BLaER1 treated with 17β-estradiol and CSF1 and Interleukin-3, amounts not matched to agents 10 nM and 100 nM (cell line): ENCODE data around the gene NF1.

Experiments used
- H3K27ac ChIP-seq, 11 experiments: shearing (Covaris generic); formaldehyde crosslinking; 2 replicates each; pipeline ENCODE4 v1.8.1; 2022
- H3K27me3 ChIP-seq, 11 experiments: shearing (Covaris generic); formaldehyde crosslinking; 2 replicates each; pipeline ENCODE4 v1.8.1; 2022
- H3K36me3 ChIP-seq, 11 experiments: shearing (Covaris generic); formaldehyde crosslinking; 2 replicates each; pipeline ENCODE4 v1.8.1; 2022
- H3K4me1 ChIP-seq, 10 experiments: shearing (Covaris generic); formaldehyde crosslinking; 2 replicates each; pipeline ENCODE4 v1.8.1; 2022
- H3K4me2 ChIP-seq, 11 experiments: shearing (Covaris generic); formaldehyde crosslinking; 2 replicates each; pipeline ENCODE4 v1.8.1; 2022
- H3K4me3 ChIP-seq, 10 experiments: shearing (Covaris generic); formaldehyde crosslinking; 2 replicates each; pipeline ENCODE4 v1.8.1; 2022
- H3K9ac ChIP-seq, 11 experiments: shearing (Covaris generic); formaldehyde crosslinking; 2 replicates each; pipeline ENCODE4 v1.8.1; 2022
- H3K9me3 ChIP-seq, 11 experiments: shearing (Covaris generic); formaldehyde crosslinking; replicated peaks in 1 of 11; 2 replicates each; pipeline ENCODE4 v1.8.1; 2022
- H4K20me1 ChIP-seq, 11 experiments: shearing (Covaris generic); formaldehyde crosslinking; 2 replicates each; pipeline ENCODE4 v1.8.1; 2022
- Cebpa-rat ChIP-seq, 11 experiments: shearing (Covaris generic); IDR thresholded peaks; 2 replicates each; pipeline ENCODE4 v1.8.1; 2022

NF1 gene

GRCh38 chr17:31313982-31314781 lies 219.4 kb downstream of the NF1 start, which contains the start of gene EVI2B:
Gene EVI2B (minus strand): TSS chr17:31314054. CDS start chr17:31305609, 8,445 bp downstream.
- Histone ChIP-seq H3K27ac (peak within 1 kb of the TSS; percentile 89 to 99 (median 96)), H3K9me3 (peaks cover 0 to 30% (median 12%) of the 10 kb centered on the region in 11 experiments; a peak in 15 of 22 replicates), H3K27me3 (no peaks in the 10 kb centered on the region), H3K4me3 (peak within 1 kb of the TSS; percentile 60 to 89 (median 66)), H3K36me3 (peaks cover 0 to 55% (median 31%) of the 10 kb centered on the region in 11 experiments; a peak in 16 of 22 replicates), H3K4me2 (peak within 1 kb of the TSS; percentile 23 to 98 (median 82); a peak in 20 of 22 replicates), H3K9ac (peak within 1 kb of the TSS; percentile 76 to 93 (median 83)), H3K4me1 (peaks cover 28 to 69% (median 55%) of the 10 kb centered on the region in 10 experiments), H4K20me1 (0 out of 22 replicates have a peak, but pooled peaks cover 0 to under 1% (median 0%) of the 10 kb centered on the region in 11 experiments)
- peak in 4 of 11 experiments; percentile 44 to 87 (median 68); a peak in 6 of 22 replicates for TF ChIP-seq Cebpa-rat (IDR thresholded peaks at IDR 0.05)

- Histone ChIP-seq H3K27me3 (no peaks in the 10 kb centered on the region), H3K9ac (peak overlapping the region; percentile 64 to 93 (median 82)), H3K36me3 (peaks cover 0 to 58% (median 31%) of the 10 kb centered on the region in 11 experiments; a peak in 16 of 22 replicates), H3K9me3 (peaks cover 0 to 30% (median 12%) of the 10 kb centered on the region in 11 experiments; a peak in 15 of 22 replicates), H3K4me2 (peak overlapping the region in 10 of 11 experiments; percentile 8 to 98 (median 28); a peak in 13 of 22 replicates), H3K27ac (peak overlapping the region; percentile 89 to 99 (median 96)), H4K20me1 (no peaks in the 10 kb centered on the region), H3K4me3 (peak overlapping the region in 8 of 10 experiments; percentile 9 to 89 (median 50); a peak in 7 of 20 replicates), H3K4me1 (peaks cover 27 to 68% (median 51%) of the 10 kb centered on the region in 10 experiments)
- no peak for TF ChIP-seq Cebpa-rat (IDR thresholded peaks at IDR 0.05)
Observed at GRCh38 chr17:31314782-31315100, 220.0 kb downstream of the NF1 start.

- H3K9me3 ChIP-seq, result peaks cover 0 to 28% (median 12%) of the 10 kb centered on the region in 11 experiments; a peak in 15 of 22 replicates
- H3K4me1 ChIP-seq, result peaks cover 20 to 56% (median 45%) of the 10 kb centered on the region in 10 experiments
- peaks cover 3 to 56% (median 31%) of the 10 kb centered on the region in 11 experiments; a peak in 16 of 22 replicates for H3K36me3 ChIP-seq
- H3K27me3 ChIP-seq, result no peaks in the 10 kb centered on the region
- peak overlapping the region; percentile 61 to 89 (median 74) for H3K4me3 ChIP-seq
- peak overlapping the region; percentile 83 to 95 (median 90) for H3K9ac ChIP-seq
- peak overlapping the region; percentile 72 to 98 (median 87) for H3K4me2 ChIP-seq
- peak in 10 of 11 experiments; percentile 32 to 88 (median 84); a peak in 15 of 22 replicates for TF ChIP-seq Cebpa-rat (IDR thresholded peaks at IDR 0.05)
- H4K20me1 ChIP-seq, result no peaks in the 10 kb centered on the region; a peak in 1 of 22 replicates
- H3K27ac ChIP-seq, result peak overlapping the region; percentile 89 to 99 (median 96)
Observed at GRCh38 chr17:31318298-31318801, 223.6 kb downstream of the NF1 start.

GRCh38 chr17:31318851-31319661 lies 224.3 kb downstream of the NF1 start:
- H3K36me3 ChIP-seq, result peaks cover 3 to 63% (median 32%) of the 10 kb centered on the region in 11 experiments; a peak in 16 of 22 replicates
- peak overlapping the region; percentile 83 to 95 (median 90) for H3K9ac ChIP-seq
- H3K4me3 ChIP-seq, result peak overlapping the region; percentile 61 to 89 (median 74)
- H3K27ac ChIP-seq, result peak overlapping the region; percentile 89 to 99 (median 96)
- TF ChIP-seq Cebpa-rat (IDR thresholded peaks at IDR 0.05), result no peak
- peak overlapping the region; percentile 72 to 98 (median 87) for H3K4me2 ChIP-seq
- peaks cover 20 to 56% (median 45%) of the 10 kb centered on the region in 10 experiments for H3K4me1 ChIP-seq
- H4K20me1 ChIP-seq, result no peaks in the 10 kb centered on the region; a peak in 1 of 22 replicates
- H3K27me3 ChIP-seq, result no peaks in the 10 kb centered on the region
- peaks cover 0 to 26% (median 12%) of the 10 kb centered on the region in 11 experiments; a peak in 15 of 22 replicates for H3K9me3 ChIP-seq

GRCh38 chr17:31320241-31320640 lies 225.5 kb downstream of the NF1 start:
- H4K20me1 ChIP-seq, result no peaks in the 10 kb centered on the region; a peak in 1 of 22 replicates
- no peak for TF ChIP-seq Cebpa-rat (IDR thresholded peaks at IDR 0.05)
- H3K36me3 ChIP-seq, result peaks cover 6 to 68% (median 38%) of the 10 kb centered on the region in 11 experiments; a peak in 18 of 22 replicates
- H3K9me3 ChIP-seq, result peaks cover 0 to 19% (median 5%) of the 10 kb centered on the region in 11 experiments; a peak in 10 of 22 replicates
- H3K27ac ChIP-seq, result peak overlapping the region; percentile 89 to 99 (median 96)
- H3K9ac ChIP-seq, result peak overlapping the region; percentile 83 to 95 (median 90)
- H3K4me3 ChIP-seq, result peak overlapping the region; percentile 61 to 89 (median 74)
- no peaks in the 10 kb centered on the region for H3K27me3 ChIP-seq
- H3K4me2 ChIP-seq, result peak overlapping the region; percentile 72 to 98 (median 87); a peak in 20 of 22 replicates
- peaks cover 20 to 45% (median 37%) of the 10 kb centered on the region in 10 experiments for H3K4me1 ChIP-seq

GRCh38 chr17:31320791-31321190 lies 226.0 kb downstream of the NF1 start:
- Histone ChIP-seq H4K20me1 (no peaks in the 10 kb centered on the region; a peak in 1 of 22 replicates), H3K27ac (peak overlapping the region; percentile 89 to 99 (median 96)), H3K4me1 (peaks cover 17 to 40% (median 33%) of the 10 kb centered on the region in 10 experiments), H3K9ac (peak overlapping the region; percentile 83 to 95 (median 90)), H3K4me3 (peak overlapping the region; percentile 61 to 89 (median 74)), H3K9me3 (peaks cover 0 to 14% (median 2%) of the 10 kb centered on the region in 11 experiments; a peak in 8 of 22 replicates), H3K27me3 (no peaks in the 10 kb centered on the region), H3K4me2 (peak overlapping the region; percentile 26 to 98 (median 87); a peak in 19 of 22 replicates), H3K36me3 (peaks cover 5 to 66% (median 38%) of the 10 kb centered on the region in 11 experiments)
- no peak for TF ChIP-seq Cebpa-rat (IDR thresholded peaks at IDR 0.05)

- H3K9ac ChIP-seq, result peak within 1 kb of the TSS; percentile 83 to 95 (median 90)
- H3K4me2 ChIP-seq, result peak within 1 kb of the TSS; percentile 69 to 98 (median 87)
- H4K20me1 ChIP-seq, result no peaks in the 10 kb centered on the region; a peak in 1 of 22 replicates
- H3K4me1 ChIP-seq, result peaks cover 13 to 33% (median 26%) of the 10 kb centered on the region in 10 experiments
- peaks cover 9 to 66% (median 38%) of the 10 kb centered on the region in 11 experiments for H3K36me3 ChIP-seq
- no peaks in the 10 kb centered on the region for H3K27me3 ChIP-seq
- H3K4me3 ChIP-seq, result peak within 1 kb of the TSS; percentile 61 to 89 (median 74)
- peak within 1 kb of the TSS; percentile 89 to 99 (median 96) for H3K27ac ChIP-seq
- peaks cover 0 to 7% (median 0%) of the 10 kb centered on the region in 11 experiments; a peak in 2 of 22 replicates for H3K9me3 ChIP-seq
- TF ChIP-seq Cebpa-rat (IDR thresholded peaks at IDR 0.05), result no peak
Observed at GRCh38 chr17:31321481-31321880, 226.7 kb downstream of the NF1 start, which contains the start of gene EVI2A. Gene EVI2A (minus strand): TSS chr17:31321622. CDS start chr17:31319013, 2,609 bp downstream.
